H1 (cell line): Measurements from ENCODE around the gene SYN1. TPM values are rescaled to one million over a fixed set of nuclear protein-coding genes. Genes with fewer than 3 reads are reported as not detected.

Experiments used
- PHF8 ChIP-seq: fragments of 200-600 bp; sonication (generic); conservative IDR thresholded peaks from 2 replicates; pipeline ENCODE4 v1.7.1; 2012; ENCODE audit warnings: low read depth, mild to moderate bottlenecking, inconsistent platforms, low read length, moderate library complexity
- SIRT6 ChIP-seq: IDR thresholded peaks from one replicate; pipeline ENCODE4 v1.7.1; 2012; ENCODE audit warnings: low read length, inconsistent platforms
- SUZ12 ChIP-seq: fragments of 200-600 bp; sonication (generic); IDR thresholded peaks from 2 replicates; pipeline ENCODE4 v1.6.1; 2012; ENCODE audit warnings: mild to moderate bottlenecking, inconsistent platforms, low read length, moderate library complexity, mixed read lengths
- TCF12 ChIP-seq: IDR thresholded peaks from 2 replicates; pipeline ENCODE4 v1.6.1; 2011; ENCODE audit warnings: low read depth, mild to moderate bottlenecking, low read length
- ZNF274 ChIP-seq: IDR thresholded peaks from 2 replicates; pipeline ENCODE4 v1.7.0; 2012; ENCODE audit warnings: low read length, borderline replicate concordance; ENCODE audit errors: extremely low read depth
- polyA plus RNA-seq, 7 experiments: library from polyadenylated mRNA; depleted of rRNA in 3 of 7; stranded (reverse) in 5 of 7; unstranded in 2 of 7; fragments of >200 nt in 5 of 7; fragments of 200-250 nt in 2 of 7; gene quantifications; 1 replicate in 5 of 7; 2 replicates in 1 of 7; 4 replicates in 1 of 7; pipeline versions ENCODE4 v1.2.1 to v1.2.3, GENCODE V29; 2011 to 2013; ENCODE audit warnings: missing spikeins in 2 of 7, mixed read lengths in 2 of 7
- total RNA-seq: library from RNA; stranded (reverse); fragmentation: NEBNext Ultra II Directional; extraction: Animal tissue kit (Norgen Biotek cat#: 25700); gene quantifications from 2 replicates; pipeline ENCODE4 v1.2.1, GENCODE V29; 2021

The SYN1 gene
- total and polyA plus RNA-seq, 2 of the 8 experiments (the other 6 are each of a cell fraction or from before 2014, with no cell fraction given), result 2.1 to 14.1 TPM

DNA sequence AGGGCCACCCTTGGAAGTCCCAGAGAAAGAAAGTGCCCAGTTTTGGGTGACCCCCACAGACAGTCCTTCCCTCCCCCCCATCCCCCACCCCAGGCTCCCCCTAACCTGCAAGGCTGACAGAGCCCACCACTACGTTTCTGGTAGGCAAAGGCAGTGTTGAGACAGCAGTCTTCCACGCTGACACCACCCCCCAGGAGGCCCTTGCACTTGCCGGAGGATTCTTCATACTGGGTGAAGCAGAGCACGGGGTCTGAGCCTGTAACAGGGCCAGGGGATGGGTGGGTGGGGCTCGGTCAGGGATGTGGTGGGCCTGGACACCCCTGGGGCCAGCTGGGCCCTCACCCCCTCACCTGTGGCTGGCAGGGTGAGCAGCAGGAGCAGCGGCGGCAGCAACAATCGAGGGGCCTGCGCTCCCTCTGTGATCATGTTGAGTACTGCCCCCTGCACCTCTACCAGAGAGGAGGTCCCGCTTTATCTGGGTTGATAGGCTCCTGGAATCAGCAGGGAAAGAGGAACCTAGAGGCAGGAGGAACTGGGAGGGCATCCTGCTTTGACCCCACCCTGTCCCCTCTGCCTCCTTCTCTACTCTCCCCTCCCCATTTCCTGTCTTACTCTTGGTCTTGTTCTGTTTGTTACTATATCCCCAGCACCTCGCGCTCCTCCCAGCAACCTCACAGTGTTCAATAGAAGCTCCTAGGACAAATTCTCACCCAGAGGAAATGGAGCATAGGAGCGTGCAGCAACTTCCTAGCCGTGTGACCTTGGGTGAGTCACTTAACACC, 10.0 kb upstream of the SYN1 start, which contains the start of gene CFP (continued):
- TF ChIP-seq ZNF274, result no peak
- no peak for TF ChIP-seq SUZ12
- TF ChIP-seq SIRT6, result no peak
- no peak for TF ChIP-seq TCF12
- TF ChIP-seq PHF8, result no peak
- TF ChIP-seq, all 59 proteins: peak for 0
